Neural cell (in vitro differentiated cells): ENCODE measurements around the gene PAK4. TPM values are rescaled to one million over a fixed set of nuclear protein-coding genes. Genes with fewer than 3 reads are reported as not detected.

Source experiments
- H2AFZ ChIP-seq: fragments of 200-600, 300-800 bp; sonication (generic), shearing (Covaris generic); 2 replicates; pipeline ENCODE4 v1.6.0; 2014; ENCODE audit warnings: low read depth, mild to moderate bottlenecking, antibody characterized with exemption, low read length, moderate library complexity
- H3F3A ChIP-seq: fragments of 200-600 bp; shearing (Covaris generic); 2 replicates; pipeline ENCODE4 v1.6.1; 2016; ENCODE audit warnings: mild to moderate bottlenecking, moderate library complexity, mixed read lengths, antibody characterized with exemption, low read length; ENCODE audit not compliant: insufficient read depth, poor library complexity, severe bottlenecking
- H3K27ac ChIP-seq: fragments of 200-600, 300-800 bp; sonication (generic), shearing (Covaris generic); 2 replicates; pipeline ENCODE4 v1.5.1; 2014; ENCODE audit warnings: mild to moderate bottlenecking, low read length, moderate library complexity
- H3K27me3 ChIP-seq: fragments of 300-800, 200-600 bp; sonication (generic), shearing (Covaris generic); 2 replicates; pipeline ENCODE4 v1.6.0; 2014; ENCODE audit warnings: mild to moderate bottlenecking, low read depth, low read length, moderate library complexity; ENCODE audit not compliant: insufficient read depth
- H3K36me3 ChIP-seq: fragments of 300-800, 200-600 bp; sonication (generic), shearing (Covaris generic); 2 replicates; pipeline ENCODE4 v1.5.1; 2014; ENCODE audit warnings: mild to moderate bottlenecking, antibody characterized with exemption, low read length, moderate library complexity; ENCODE audit not compliant: insufficient read depth
- H3K4me2 ChIP-seq: fragments of 300-800, 200-600 bp; sonication (generic), shearing (Covaris generic); 2 replicates; pipeline ENCODE4 v1.6.0; 2014; ENCODE audit warnings: mild to moderate bottlenecking, low read length
- H3K4me3 ChIP-seq: fragments of 300-800, 200-600 bp; sonication (generic), shearing (Covaris generic); 2 replicates; pipeline ENCODE4 v1.5.1; 2014; ENCODE audit warnings: mild to moderate bottlenecking, low read length, moderate library complexity
- H3K79me2 ChIP-seq: fragments of 200-600 bp; shearing (Covaris generic); replicated peaks from 2 replicates; pipeline ENCODE4 v1.6.0; 2014; ENCODE audit warnings: mild to moderate bottlenecking, low read length, moderate library complexity; ENCODE audit not compliant: insufficient read depth
- H3K9ac ChIP-seq: fragments of 300-800, 200-600 bp; sonication (generic), shearing (Covaris generic); 2 replicates; pipeline ENCODE4 v1.6.1; 2016; ENCODE audit warnings: mild to moderate bottlenecking, low read length, mixed read lengths
- H3K9me2 ChIP-seq: fragments of 200-600 bp; shearing (Covaris generic); 2 replicates; pipeline ENCODE4 v1.6.1; 2016; ENCODE audit warnings: mild to moderate bottlenecking, low read length, mixed read lengths; ENCODE audit not compliant: insufficient read depth
- H3K9me3 ChIP-seq: fragments of 200-600, 300-800 bp; sonication (generic), shearing (Covaris generic); 2 replicates; pipeline ENCODE4 v1.6.1; 2016; ENCODE audit warnings: mild to moderate bottlenecking, mixed run types, low read length, moderate library complexity, mixed read lengths
- H4K20me1 ChIP-seq: fragments of 200-600 bp; shearing (Covaris generic); 2 replicates; pipeline ENCODE4 v1.6.1; 2016; ENCODE audit warnings: mild to moderate bottlenecking, mixed run types; ENCODE audit not compliant: insufficient read depth
- EP300 ChIP-seq: fragments of 450-650 bp; conservative IDR thresholded peaks from 2 replicates; pipeline ENCODE4 v1.6.1; 2014; ENCODE audit warnings: antibody characterized with exemption, mild to moderate bottlenecking, moderate library complexity; ENCODE audit not compliant: poor library complexity, severe bottlenecking
- EZH2 ChIP-seq: fragments of 200-600, 300-800 bp; shearing (Covaris generic), sonication (generic); IDR thresholded peaks from 2 replicates; pipeline ENCODE4 v1.6.1; 2014; ENCODE audit warnings: antibody characterized with exemption, low read length, borderline replicate concordance, mild to moderate bottlenecking; ENCODE audit not compliant: insufficient read depth, poor library complexity, severe bottlenecking
- MXI1 ChIP-seq: fragments of 450-650 bp; conservative IDR thresholded peaks from 2 replicates; pipeline ENCODE4 v1.6.1; 2014; ENCODE audit warnings: antibody characterized with exemption, mild to moderate bottlenecking; ENCODE audit not compliant: poor library complexity, severe bottlenecking
- POLR2AphosphoS5 ChIP-seq: IDR thresholded peaks from 2 replicates; pipeline ENCODE4 v1.6.1; 2012
- RAD21 ChIP-seq: fragments of 450-650 bp; conservative IDR thresholded peaks from 2 replicates; pipeline ENCODE4 v1.6.1; 2014; ENCODE audit warnings: antibody characterized with exemption, mild to moderate bottlenecking, moderate library complexity
- SMC3 ChIP-seq: fragments of 450-650 bp; conservative IDR thresholded peaks from 2 replicates; pipeline ENCODE4 v1.6.1; 2014; ENCODE audit warnings: antibody characterized with exemption, mild to moderate bottlenecking, moderate library complexity; ENCODE audit not compliant: poor library complexity
- TAF1 ChIP-seq: IDR thresholded peaks from 2 replicates; pipeline ENCODE4 v1.6.1; 2012; ENCODE audit warnings: low read depth
- polyA plus RNA-seq: library from polyadenylated mRNA; depleted of rRNA; stranded (reverse); fragments of >200 nt; gene quantifications from 2 replicates; pipeline ENCODE4 v1.2.3, GENCODE V29; 2014
- TF ChIP-seq, protein P1 (sequence below): IDR thresholded peaks from 2 replicates; pipeline ENCODE4 v1.6.1; 2012; ENCODE audit warnings: borderline replicate concordance
- TF ChIP-seq, protein P2 (sequence below): fragments of 450-650 bp; IDR thresholded peaks from 2 replicates; pipeline ENCODE4 v1.5.1; 2014; ENCODE audit warnings: antibody characterized with exemption, mild to moderate bottlenecking, moderate library complexity; ENCODE audit not compliant: poor library complexity, severe bottlenecking

The PAK4 gene
- polyA plus RNA-seq, 1 donor from 2014 or later: 5.4 TPM

DNA sequence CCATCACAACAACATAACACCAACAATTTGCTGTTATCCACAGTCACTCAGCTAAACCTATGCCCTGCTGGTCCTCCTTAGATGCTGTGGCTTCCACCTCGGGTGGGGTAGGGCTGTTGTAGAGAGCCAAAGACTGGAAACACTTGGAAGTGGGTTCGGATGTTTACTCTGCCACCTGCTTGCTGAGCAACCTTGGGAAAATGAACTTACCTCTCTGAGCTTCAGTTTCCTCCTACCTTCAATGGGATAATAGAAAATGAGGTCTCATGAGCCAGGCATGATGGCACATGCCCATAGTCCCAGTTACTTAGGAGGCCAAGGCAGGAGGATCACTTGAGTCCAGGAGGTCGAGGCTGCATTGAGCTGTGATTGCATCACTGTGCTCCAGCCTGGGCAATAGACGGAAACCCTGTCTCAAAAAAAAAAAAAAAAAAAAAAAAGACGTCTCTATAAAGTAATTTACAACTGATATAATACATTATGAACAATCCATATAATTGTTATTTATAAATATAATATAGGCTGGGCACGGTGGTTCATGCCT, 81.8 kb downstream of the PAK4 start:
- no peaks in the 10 kb centered on the region for H3K36me3 ChIP-seq
- TF ChIP-seq, protein P1, sequence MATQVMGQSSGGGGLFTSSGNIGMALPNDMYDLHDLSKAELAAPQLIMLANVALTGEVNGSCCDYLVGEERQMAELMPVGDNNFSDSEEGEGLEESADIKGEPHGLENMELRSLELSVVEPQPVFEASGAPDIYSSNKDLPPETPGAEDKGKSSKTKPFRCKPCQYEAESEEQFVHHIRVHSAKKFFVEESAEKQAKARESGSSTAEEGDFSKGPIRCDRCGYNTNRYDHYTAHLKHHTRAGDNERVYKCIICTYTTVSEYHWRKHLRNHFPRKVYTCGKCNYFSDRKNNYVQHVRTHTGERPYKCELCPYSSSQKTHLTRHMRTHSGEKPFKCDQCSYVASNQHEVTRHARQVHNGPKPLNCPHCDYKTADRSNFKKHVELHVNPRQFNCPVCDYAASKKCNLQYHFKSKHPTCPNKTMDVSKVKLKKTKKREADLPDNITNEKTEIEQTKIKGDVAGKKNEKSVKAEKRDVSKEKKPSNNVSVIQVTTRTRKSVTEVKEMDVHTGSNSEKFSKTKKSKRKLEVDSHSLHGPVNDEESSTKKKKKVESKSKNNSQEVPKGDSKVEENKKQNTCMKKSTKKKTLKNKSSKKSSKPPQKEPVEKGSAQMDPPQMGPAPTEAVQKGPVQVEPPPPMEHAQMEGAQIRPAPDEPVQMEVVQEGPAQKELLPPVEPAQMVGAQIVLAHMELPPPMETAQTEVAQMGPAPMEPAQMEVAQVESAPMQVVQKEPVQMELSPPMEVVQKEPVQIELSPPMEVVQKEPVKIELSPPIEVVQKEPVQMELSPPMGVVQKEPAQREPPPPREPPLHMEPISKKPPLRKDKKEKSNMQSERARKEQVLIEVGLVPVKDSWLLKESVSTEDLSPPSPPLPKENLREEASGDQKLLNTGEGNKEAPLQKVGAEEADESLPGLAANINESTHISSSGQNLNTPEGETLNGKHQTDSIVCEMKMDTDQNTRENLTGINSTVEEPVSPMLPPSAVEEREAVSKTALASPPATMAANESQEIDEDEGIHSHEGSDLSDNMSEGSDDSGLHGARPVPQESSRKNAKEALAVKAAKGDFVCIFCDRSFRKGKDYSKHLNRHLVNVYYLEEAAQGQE: no peak
- TF ChIP-seq, protein P2, sequence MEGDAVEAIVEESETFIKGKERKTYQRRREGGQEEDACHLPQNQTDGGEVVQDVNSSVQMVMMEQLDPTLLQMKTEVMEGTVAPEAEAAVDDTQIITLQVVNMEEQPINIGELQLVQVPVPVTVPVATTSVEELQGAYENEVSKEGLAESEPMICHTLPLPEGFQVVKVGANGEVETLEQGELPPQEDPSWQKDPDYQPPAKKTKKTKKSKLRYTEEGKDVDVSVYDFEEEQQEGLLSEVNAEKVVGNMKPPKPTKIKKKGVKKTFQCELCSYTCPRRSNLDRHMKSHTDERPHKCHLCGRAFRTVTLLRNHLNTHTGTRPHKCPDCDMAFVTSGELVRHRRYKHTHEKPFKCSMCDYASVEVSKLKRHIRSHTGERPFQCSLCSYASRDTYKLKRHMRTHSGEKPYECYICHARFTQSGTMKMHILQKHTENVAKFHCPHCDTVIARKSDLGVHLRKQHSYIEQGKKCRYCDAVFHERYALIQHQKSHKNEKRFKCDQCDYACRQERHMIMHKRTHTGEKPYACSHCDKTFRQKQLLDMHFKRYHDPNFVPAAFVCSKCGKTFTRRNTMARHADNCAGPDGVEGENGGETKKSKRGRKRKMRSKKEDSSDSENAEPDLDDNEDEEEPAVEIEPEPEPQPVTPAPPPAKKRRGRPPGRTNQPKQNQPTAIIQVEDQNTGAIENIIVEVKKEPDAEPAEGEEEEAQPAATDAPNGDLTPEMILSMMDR: no peak
- TF ChIP-seq SMC3 (no peak), TAF1 (no peak), EZH2 (no peak), RAD21 (no peak), POLR2AphosphoS5 (no peak), MXI1 (no peak), EP300 (no peak)
- H3K27me3 ChIP-seq: peaks cover 17% of the 10 kb centered on the region
- H4K20me1 ChIP-seq: no peaks in the 10 kb centered on the region
- H2AFZ ChIP-seq: no peak overlapping the region
- H3F3A ChIP-seq: no peaks in the 10 kb centered on the region
- H3K4me2 ChIP-seq: no peak overlapping the region
- H3K9me3 ChIP-seq: no peaks in the 10 kb centered on the region
- H3K9ac ChIP-seq: no peak overlapping the region
- H3K9me2 ChIP-seq: no peaks in the 10 kb centered on the region
- no peak overlapping the region for H3K27ac ChIP-seq
- H3K79me2 ChIP-seq: no peaks in the 10 kb centered on the region
- no peak overlapping the region for H3K4me3 ChIP-seq

DNA sequence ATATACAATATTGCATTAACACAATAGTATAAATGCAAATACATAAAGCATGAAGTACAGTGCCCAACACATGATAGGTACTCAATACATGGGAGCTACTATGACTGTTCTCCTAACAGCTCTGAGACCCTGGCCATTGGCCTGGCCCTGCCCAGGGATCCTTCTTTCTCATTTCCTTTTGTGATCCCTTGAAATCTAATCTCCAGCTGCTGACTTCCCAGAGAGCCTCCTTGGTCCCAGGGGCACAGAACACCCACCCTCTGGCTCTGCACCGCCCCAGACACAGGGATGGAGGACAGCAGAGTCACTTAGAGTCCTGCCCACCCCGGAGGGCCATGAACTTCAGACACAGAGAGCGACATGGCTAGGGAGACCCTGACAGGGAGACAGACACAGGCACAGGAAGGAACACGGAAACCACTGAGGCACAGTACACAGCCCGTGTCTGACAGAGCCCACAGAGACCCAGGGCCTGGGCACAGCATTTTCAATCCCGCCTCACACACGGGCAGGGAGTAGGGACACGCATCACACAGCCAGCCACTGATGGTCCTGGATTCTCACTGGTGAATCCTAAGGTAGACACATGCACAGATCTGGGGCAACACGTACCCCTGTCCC, 82.7 kb downstream of the PAK4 start:
- Histone ChIP-seq H3K9me3 (no peaks in the 10 kb centered on the region), H3K9me2 (no peaks in the 10 kb centered on the region), H4K20me1 (no peaks in the 10 kb centered on the region), H2AFZ (no peak overlapping the region), H3F3A (no peaks in the 10 kb centered on the region), H3K27ac (no peak overlapping the region), H3K9ac (no peak overlapping the region), H3K79me2 (no peaks in the 10 kb centered on the region), H3K4me3 (no peak overlapping the region), H3K4me2 (no peak overlapping the region), H3K27me3 (peaks cover 13% of the 10 kb centered on the region), H3K36me3 (no peaks in the 10 kb centered on the region)
- TF ChIP-seq POLR2AphosphoS5: no peak
- no peak for TF ChIP-seq SMC3
- TF ChIP-seq, protein P2: no peak
- no peak for TF ChIP-seq EP300
- no peak for TF ChIP-seq TAF1
- TF ChIP-seq, protein P1: no peak
- no peak for TF ChIP-seq MXI1
- no peak for TF ChIP-seq RAD21
- TF ChIP-seq EZH2: no peak
